ENCODE data around the gene CNTNAP2. TPM values are rescaled to one million over a fixed set of nuclear protein-coding genes. Genes with fewer than 3 reads are reported as not detected.

Gene CNTNAP2
- total RNA-seq, 1 experiment from 2014 or later: 42.5 TPM

- no peak for DNase-seq
- no peak for TF ChIP-seq CTCF (IDR thresholded peaks at IDR 0.05; ENCODE audit: insufficient read depth in 1 of 2, low read depth in 1 of 2, low read length in 1 of 2, severe bottlenecking in 1 of 2, unreplicated experiment in 1 of 2)
- H3K27me3 Mint-ChIP-seq (ENCODE audit: insufficient read depth, unreplicated experiment): peaks cover 11% of the 10 kb centered on the region
- no TSS peak for BruUV-seq (replicated peaks)
- no peak overlapping the region for H3K27ac Mint-ChIP-seq (ENCODE audit: unreplicated experiment)
- Histone ChIP-seq H3K36me3 (ENCODE audit: control insufficient read depth, insufficient read depth, low read length) (no peaks in the 10 kb centered on the region), H3K4me1 (no peaks in the 10 kb centered on the region), H3K4me3 (ENCODE audit: low read depth, low read length) (no peak overlapping the region), H3K27me3 (replicated peaks; ENCODE audit: control insufficient read depth, insufficient read depth, low read length) (no peaks in the 10 kb centered on the region), H3K9me3 (no peaks in the 10 kb centered on the region)
- CTCF ChIA-PET: no interaction called here
- H3K4me3 Mint-ChIP-seq (ENCODE audit: unreplicated experiment): no peak overlapping the region
- intact Hi-C loops (cut with micrococcal nuclease; ENCODE audit: unreplicated experiment): no loop called here
- POLR2A ChIA-PET: no interaction called here
- H3K36me3 Mint-ChIP-seq (ENCODE audit: insufficient read depth, unreplicated experiment): no peaks in the 10 kb centered on the region
- peaks cover 9% of the 10 kb centered on the region for H3K9me3 Mint-ChIP-seq (ENCODE audit: unreplicated experiment)
- no peaks in the 10 kb centered on the region for H3K4me1 Mint-ChIP-seq (ENCODE audit: low read depth, unreplicated experiment)
Measured at GRCh38 chr7:148177972-148178371, 2061.4 kb downstream of the CNTNAP2 start.

- Mint-ChIP-seq H3K4me3 (ENCODE audit: unreplicated experiment) (no peak overlapping the region), H3K9me3 (ENCODE audit: unreplicated experiment) (peaks cover 9% of the 10 kb centered on the region), H3K27me3 (ENCODE audit: insufficient read depth, unreplicated experiment) (peaks cover 11% of the 10 kb centered on the region), H3K27ac (ENCODE audit: unreplicated experiment) (no peak overlapping the region), H3K4me1 (ENCODE audit: low read depth, unreplicated experiment) (no peaks in the 10 kb centered on the region), H3K36me3 (ENCODE audit: insufficient read depth, unreplicated experiment) (no peaks in the 10 kb centered on the region)
- Histone ChIP-seq H3K27me3 (replicated peaks; ENCODE audit: control insufficient read depth, insufficient read depth, low read length) (no peaks in the 10 kb centered on the region), H3K36me3 (ENCODE audit: control insufficient read depth, insufficient read depth, low read length) (no peaks in the 10 kb centered on the region), H3K4me1 (no peaks in the 10 kb centered on the region), H3K4me3 (ENCODE audit: low read depth, low read length) (no peak overlapping the region), H3K9me3 (no peaks in the 10 kb centered on the region)
- POLR2A ChIA-PET: no interaction called here
- CTCF ChIA-PET: no interaction called here
- DNase-seq: no peak
- no peak for TF ChIP-seq CTCF (IDR thresholded peaks at IDR 0.05; ENCODE audit: insufficient read depth in 1 of 2, low read depth in 1 of 2, low read length in 1 of 2, severe bottlenecking in 1 of 2, unreplicated experiment in 1 of 2)
- no TSS peak for BruUV-seq (replicated peaks)
- intact Hi-C loops (cut with micrococcal nuclease; ENCODE audit: unreplicated experiment): no loop called here
Measured at GRCh38 chr7:148180075-148180474, 2063.5 kb downstream of the CNTNAP2 start.

GRCh38 chr7:148182264-148182663 is 2065.7 kb downstream of the CNTNAP2 start:
- H3K4me1 Mint-ChIP-seq (ENCODE audit: low read depth, unreplicated experiment): no peaks in the 10 kb centered on the region
- TF ChIP-seq CTCF (IDR thresholded peaks at IDR 0.05; ENCODE audit: insufficient read depth in 1 of 2, low read depth in 1 of 2, low read length in 1 of 2, severe bottlenecking in 1 of 2, unreplicated experiment in 1 of 2): no peak
- ChIA-PET CTCF (interaction anchor here (0.7 kb wide), 1 partner anchor 57 kb away, joined by 9 read pairs; no protein-coding TSS in a partner anchor), POLR2A (no interaction called here)
- no peaks in the 10 kb centered on the region for H3K36me3 Mint-ChIP-seq (ENCODE audit: insufficient read depth, unreplicated experiment)
- H3K9me3 Mint-ChIP-seq (ENCODE audit: unreplicated experiment): peaks cover 9% of the 10 kb centered on the region
- H3K27me3 ChIP-seq (replicated peaks; ENCODE audit: control insufficient read depth, insufficient read depth, low read length): no peaks in the 10 kb centered on the region
- no peaks in the 10 kb centered on the region for H3K36me3 ChIP-seq (ENCODE audit: control insufficient read depth, insufficient read depth, low read length)
- peaks cover 11% of the 10 kb centered on the region for H3K4me1 ChIP-seq
- intact Hi-C loops (cut with micrococcal nuclease; ENCODE audit: unreplicated experiment): no loop called here
- H3K4me3 Mint-ChIP-seq (ENCODE audit: unreplicated experiment): no peak overlapping the region
- DNase-seq: no peak
- H3K4me3 ChIP-seq (ENCODE audit: low read depth, low read length): no peak overlapping the region
- no TSS peak for BruUV-seq (replicated peaks)
- no peaks in the 10 kb centered on the region for H3K9me3 ChIP-seq
- H3K27me3 Mint-ChIP-seq (ENCODE audit: insufficient read depth, unreplicated experiment): peaks cover 9% of the 10 kb centered on the region
- no peak overlapping the region for H3K27ac Mint-ChIP-seq (ENCODE audit: unreplicated experiment)

Measured in Caco-2 (cell line).